GM18502 (cell line): ENCODE results near the gene ITIH5.

Experiments used
- ATAC-seq: cut with Tn5 transposase; IDR thresholded peaks from one replicate; pipeline ENCODE4 v1.9.1; 2021; ENCODE audit warnings: mild to moderate bottlenecking; ENCODE audit not compliant: unreplicated experiment, poor library complexity

The ITIH5 gene

DNA sequence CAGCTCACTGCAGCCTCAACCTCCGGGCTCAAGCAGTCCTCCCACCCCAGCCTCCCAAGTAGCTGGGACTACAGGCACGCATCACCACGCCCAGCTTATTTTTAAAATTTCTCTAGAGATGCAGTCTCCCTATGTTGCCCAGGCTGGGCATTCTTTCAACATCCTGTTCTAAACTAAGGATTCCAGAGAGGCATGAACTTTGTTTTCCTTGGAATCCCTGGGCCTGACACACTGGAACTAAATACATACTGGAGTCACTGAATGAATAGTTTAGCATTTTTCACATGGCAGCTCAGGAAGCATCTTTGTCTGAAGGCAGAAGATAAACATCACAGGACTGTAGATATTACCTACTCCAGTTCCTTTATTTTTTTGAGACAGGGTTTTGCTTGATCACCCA is 108.7 kb downstream of the ITIH5 start:
- no peak for ATAC-seq

DNA sequence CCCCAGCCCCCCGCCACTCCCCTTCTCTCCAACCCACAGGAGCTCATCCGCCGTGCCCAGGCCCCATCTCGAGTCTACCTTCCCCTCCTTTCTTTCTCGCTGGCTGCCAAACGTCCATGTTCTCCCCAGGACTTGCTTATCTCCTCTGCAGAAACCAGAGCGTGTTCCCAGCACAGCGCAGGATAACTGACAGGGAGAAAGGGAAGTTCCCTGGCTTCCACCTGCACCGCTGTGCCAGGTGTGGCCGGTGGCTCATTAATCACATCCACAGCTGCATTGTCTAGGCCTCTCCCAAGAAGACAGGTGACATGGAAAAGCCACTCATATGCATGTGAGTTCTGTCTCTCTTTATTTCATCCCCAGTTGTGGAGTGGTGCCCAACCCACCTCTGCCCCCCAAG is 113.2 kb downstream of the ITIH5 start:
- no peak for ATAC-seq

DNA sequence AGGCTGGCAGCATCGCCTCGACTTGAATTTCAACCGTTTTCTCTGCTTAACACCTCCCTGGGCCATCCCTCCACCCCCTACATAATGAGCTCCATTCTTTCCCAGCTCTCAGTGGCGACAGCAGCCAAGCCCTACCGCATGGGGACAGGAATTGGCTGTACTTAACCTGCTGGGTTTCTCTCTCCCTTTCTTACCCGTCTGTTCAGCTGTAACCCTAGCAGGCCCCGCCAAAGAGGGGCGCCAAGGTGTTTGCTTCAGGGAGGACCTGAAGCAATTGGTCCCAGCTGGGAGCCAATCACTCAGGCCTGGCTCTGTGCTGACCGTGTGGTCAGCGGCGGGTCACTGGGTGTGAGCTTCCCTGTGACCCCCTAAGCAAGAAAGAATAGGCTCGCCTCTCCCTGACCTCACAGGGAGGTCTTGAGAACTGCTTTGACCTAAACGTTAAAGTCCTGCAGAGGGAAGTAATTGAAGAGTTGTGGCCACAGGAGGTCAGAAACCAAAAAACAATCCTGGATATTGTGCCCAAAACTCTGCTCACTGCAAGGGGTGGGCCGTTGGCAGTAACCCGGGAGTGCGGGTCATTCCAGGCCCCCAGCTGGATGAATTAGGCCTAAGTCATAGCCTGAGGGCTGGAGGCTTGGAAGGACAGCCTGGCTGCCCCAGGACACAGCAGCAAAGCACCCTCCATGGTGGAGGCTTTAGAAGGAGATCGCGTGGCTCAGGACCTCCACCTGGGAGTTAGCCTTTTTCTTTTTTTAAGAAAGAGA is 114.6 kb downstream of the ITIH5 start:
- ATAC-seq = no peak

DNA sequence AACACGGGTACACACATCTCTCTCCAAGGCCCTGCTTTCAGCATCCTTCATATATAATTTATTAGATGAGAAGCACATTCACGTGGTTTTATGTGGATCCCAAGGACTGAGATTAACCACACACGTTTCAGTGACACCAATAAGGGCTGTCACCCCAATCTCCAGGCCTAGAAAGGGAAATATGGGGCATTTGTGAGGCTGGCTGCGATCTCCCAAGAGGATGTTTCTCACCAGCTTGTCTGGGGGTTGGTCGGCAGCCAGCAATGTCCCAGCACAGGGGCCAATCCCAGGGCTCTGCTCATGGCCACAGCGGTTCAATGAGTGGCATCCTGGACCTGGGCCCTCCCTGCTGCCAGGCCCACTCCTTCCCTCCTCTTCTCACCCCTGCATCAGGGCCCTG is 115.5 kb downstream of the ITIH5 start:
- ATAC-seq = no peak

DNA sequence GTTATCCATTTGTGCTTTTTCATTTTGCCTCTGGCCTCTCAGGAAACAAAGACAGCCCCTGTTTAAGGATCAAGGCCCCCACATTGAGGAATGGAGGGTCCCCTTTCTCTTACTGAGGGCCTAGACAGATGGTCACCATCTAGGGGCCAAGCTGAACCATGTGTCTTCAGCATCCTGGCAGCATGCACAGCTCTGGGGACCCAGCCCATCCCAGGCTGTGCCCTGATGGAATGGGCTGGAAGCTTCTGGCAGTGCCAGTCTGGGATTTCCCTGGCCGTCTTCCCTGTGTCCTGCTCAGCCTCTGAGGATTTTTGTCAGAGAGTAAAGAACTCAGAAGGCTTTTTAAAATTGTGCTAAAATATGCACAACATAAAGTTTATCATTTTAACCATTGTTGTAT is 116.8 kb downstream of the ITIH5 start:
- ATAC-seq = no peak

DNA sequence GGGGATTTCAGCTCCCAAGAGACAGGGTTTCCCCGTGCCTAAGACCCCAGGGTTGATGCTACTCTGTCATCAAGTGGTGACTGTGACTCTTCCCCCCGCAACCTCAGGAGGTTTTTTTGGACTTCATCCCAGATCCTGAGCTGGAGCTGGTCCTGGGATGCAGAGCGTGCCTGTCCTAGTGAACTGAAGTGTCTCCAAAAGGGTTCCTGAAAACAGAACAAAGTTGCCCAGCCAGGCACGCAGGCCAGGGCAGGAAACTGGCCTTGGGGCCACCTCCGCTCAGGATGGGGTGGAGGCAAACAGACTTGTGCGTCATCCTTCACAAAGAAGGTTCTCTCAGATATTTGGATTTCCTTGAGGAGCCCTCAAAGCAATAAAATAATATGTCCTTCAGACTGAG is 118.9 kb downstream of the ITIH5 start:
- ATAC-seq = no peak

DNA sequence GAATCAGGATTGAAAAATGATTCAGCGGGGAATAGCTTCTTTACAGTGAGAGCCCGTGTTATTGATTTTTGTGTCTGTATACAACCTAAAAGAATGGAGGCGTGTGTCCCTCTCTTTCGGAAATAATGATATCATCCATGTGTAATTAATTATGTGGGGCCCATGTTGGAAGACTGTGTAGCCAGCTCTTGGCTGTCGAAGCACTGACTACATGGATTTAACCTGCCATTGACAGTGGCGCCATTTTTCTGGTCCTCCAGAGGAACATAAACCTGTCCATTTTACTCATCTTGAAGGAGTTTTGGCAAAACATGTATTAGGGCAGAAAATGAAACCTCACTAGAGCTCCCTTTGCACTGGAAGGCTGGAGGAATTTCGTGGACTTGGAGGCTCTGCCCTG is 119.6 kb downstream of the ITIH5 start:
- no peak for ATAC-seq

DNA sequence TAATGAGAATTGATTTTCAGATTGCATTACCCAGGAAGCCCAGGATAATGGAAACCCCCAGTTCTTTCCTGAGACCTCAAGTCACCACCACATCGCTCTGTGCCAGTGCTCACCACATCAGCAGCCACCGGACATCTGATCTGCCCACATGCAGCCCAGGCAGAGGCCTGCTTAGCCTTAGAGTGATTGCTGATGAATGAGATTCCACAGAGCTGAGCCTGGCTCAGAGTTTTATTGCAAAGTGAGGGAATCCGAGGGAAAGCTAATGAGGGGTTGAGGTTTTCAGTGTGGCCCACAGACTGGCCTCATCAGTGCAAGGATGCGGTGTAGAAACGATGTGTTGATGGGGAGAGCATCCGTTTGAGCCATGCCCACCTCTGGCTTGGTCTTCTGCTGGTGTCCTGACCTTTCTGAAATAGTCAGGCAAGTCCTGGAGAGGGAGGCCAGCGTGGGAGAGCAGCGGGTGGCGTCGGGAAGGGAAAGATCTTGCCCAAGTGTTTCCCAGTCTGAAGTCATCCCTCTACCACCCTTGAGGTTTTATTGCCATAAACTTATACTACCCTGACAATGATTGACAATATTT is 120.3 kb downstream of the ITIH5 start:
- no peak for ATAC-seq

DNA sequence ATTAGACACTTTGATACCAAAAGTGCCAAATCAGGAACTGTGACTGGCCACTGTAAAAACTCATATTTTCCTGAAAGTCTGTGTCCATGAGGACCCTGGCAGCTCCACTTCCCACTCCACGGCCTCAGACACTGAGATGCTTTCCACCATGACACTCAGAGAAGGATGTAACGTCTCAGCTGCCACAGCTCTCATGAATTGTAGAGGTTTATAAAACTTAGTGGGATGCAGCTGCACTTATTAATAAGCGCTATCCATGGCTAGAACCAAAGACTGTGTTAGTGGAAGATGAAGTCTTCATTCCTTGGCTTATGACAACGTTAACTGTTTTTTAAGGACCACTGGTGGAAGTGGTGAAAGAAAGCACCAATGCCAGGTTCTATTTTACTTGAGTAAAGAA is 121.0 kb downstream of the ITIH5 start:
- no peak for ATAC-seq

DNA sequence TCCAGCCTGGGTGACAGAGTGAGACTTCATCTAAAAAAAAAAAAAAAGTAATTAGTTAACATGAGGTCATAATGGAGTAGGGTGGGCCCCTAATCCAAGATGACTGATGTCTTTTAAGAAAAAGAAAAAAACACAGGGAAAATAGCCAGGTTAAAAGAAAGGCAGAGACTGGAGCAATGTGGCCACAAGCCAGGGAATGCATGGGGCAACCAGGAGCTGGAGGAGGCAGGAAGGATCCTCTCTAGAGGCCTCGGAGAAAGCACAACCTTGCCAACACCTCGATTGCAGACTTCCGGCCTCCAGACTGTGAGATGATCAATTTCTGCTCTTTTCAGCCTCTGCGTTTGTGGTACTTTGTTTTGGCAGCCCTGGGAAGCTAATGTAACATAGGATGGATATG is 121.5 kb downstream of the ITIH5 start:
- no peak for ATAC-seq

DNA sequence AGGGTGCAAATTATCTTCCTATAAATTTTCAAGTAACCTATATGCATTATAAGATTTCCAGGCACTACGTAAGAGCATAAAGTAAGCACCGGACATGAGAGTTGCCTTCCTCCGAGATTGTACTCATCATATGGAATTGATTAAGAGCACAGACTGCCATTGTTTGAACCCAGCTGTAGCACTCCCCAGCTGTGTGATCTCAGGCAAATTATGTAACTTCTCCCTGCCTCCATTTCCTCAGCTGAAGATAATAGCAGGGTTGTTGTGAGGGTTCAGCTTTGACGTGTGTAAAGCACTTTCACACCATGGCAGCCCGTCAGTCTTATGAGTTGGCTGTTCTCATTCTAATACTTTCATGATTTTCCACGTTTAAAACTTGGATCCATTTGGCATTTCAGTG is 122.6 kb downstream of the ITIH5 start:
- ATAC-seq = no peak

DNA sequence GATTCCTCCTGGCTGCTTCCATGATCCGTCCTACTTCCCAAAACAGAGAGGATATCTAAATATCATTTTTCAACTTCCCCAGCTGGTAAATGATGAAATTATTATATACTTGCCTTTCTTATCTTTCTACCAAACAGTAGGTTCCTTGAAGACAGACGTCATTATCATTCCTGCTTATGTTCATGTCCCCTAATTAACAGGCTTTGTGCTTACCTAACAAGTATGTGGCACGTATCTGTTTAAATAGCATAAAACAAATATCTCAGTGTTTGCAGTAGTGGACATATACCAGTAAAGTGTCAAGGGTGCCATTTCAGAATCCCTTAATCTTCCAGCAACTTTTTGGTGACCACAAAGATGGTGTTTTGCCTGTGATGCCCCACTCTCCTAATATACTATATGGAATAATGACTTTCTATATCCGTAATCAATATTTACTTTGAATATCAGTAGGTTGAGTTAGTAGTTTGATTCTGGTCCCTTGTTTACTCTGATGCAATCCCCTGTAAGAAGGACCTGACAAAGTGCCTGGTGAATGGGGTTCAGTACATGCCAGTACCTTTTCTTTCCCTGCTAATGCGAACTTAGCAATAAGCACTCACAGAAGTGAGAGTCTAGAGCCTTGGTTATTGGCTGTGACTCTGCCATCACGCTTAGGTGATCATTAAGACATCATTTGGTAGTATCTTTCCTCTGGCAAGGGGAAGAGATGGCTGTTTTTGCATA is 124.4 kb downstream of the ITIH5 start:
- no peak for ATAC-seq

DNA sequence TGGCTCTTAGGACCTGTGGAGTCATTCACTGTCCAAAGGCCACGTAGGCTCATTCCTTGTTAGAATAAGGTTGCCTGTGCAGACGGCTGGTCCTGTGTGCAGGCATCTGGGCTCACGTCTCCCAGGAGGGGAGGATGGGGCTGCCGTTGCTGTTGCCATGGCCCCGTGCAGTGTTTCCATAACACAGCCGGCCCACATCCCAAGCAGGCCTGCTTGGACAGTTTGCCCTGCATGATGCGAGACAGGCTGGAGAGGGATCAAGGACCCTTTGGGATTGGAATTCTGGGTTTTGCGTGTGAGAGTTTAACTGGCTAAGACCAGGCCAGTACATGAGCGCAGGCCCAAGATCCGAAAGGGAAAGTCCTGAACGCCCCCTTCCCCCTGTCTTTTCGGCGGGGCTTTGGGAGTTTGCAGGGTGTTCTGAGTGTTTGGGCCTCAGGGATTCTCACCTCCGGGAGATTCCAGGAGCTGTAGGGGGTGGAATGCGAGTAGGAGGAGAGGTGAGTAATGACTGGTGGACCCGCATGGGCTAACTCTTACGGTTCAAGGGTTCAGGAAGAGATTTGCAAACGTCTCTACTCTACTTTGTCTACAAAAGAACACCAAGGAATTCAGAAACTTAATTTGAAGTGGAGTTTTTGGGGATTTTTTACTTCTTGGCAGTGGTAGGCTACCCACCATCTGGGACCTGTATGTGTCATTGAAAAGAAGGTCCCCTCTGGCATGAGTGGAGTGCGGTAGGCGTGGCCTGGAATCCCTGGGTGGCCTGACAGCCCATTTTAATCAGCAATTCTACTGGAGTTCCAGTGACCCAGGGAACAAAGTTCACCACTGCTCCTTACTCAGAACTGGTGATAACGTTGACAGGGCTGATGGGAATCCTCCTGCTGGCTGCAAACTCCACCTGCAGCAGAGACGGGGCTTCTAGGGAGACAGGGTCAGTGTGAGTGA is 125.4 kb downstream of the ITIH5 start:
- no peak for ATAC-seq

DNA sequence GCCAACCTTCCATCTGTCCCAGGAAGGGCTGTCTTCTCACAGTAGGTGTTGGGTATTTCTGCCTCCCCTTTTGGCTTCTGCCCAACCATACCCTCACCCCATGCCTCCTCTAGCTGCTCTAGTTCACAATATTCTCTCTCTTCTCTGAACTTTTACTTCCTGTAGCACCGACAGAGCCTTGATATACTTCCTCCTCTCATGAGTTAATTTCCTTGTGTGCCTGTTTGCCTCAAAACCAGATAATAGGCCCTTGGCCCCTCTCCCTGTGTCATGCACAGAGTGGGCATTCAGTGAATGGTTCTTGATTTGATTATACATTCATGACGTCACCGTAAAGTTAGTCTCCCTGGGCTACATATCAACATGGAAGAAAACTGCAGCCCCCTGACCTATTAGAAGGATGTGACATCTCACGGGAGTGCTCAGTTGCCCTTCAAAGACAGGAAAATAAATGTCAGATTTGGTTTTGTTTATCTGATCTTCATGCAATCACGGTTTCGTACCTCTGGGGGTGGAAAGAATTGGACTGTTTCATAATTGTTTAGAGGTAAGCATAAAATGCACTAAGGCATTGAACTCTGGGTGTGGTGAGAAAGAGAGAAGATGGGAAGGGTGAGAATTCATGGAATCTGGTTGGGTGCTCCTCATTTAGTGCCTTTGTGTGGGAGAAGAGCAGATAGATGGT is 127.7 kb downstream of the ITIH5 start:
- no peak for ATAC-seq

DNA sequence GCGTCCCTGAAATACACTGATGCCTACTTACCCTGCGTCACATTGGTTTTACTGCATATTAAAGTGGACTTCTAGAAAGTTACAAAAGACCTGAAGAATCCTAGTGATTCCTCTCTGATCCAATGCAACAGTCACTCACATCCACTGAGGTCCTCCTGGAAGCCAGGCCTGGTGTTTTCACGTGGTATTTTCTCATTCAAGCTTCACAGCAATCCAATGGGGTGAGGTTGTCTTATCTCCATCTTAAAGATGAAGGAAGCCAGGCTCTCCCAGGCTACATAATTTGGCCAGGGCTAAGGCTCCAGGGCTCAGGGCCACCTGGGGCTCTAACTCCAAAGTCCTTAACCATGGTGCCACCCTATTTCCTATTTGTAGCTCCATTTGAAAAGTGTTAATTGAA is 129.6 kb downstream of the ITIH5 start:
- no peak for ATAC-seq

DNA sequence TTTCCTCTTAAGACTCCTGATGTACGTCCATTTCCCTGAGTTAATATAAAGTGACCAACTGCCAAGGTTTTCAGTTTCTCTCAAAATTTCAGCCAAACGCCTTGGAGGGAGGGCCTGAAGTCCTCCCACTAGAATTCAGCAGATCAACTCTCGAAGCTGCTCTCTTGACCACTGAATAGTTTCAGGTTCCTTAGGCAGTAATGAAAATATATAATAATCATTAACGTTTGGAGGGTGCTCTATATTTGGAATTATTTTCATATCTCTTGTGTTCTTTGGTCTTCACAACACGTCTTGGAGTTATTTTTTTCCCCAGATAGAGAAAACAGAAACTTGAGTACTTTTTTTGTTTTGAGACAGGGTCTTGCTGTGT is 132.3 kb downstream of the ITIH5 start:
- no peak for ATAC-seq

DNA sequence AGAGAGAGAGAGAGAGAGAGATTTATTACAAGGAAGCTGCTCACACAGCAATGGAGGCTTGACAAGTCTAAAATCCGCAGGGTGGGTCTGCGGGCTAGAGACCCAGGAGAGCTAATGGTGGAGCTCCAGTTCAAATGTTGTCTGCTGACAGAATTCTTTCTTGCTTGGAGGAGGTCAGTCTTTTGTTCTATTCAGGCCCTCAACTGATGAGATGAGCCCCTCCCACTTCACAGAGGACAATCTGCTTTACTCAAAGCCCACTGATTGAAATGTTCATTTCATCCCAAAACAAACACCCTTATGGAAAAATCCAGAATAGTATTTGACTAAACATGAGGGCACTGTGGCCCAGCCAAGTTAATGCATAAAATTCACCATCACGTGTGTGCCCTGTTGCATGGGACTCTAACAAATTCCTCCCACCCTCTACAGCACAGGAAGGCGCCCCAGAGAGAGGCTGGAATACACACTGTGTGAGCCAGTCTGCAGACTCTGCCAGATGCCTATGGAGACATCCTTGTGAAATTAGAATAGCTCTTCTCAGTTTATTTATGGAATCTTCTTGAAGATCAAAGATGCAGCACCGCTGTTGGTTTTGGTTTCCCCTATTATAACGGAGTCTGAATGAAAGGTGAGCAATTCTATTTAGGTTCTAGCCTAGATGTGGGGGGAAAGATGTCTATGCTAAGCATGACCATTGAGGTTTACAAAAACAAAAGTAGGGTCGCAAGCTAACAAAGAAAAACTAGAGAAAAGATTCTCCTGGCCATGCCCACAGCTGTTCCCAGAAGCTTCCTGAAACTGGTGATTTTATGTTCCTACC is 132.9 kb downstream of the ITIH5 start:
- ATAC-seq = no peak

DNA sequence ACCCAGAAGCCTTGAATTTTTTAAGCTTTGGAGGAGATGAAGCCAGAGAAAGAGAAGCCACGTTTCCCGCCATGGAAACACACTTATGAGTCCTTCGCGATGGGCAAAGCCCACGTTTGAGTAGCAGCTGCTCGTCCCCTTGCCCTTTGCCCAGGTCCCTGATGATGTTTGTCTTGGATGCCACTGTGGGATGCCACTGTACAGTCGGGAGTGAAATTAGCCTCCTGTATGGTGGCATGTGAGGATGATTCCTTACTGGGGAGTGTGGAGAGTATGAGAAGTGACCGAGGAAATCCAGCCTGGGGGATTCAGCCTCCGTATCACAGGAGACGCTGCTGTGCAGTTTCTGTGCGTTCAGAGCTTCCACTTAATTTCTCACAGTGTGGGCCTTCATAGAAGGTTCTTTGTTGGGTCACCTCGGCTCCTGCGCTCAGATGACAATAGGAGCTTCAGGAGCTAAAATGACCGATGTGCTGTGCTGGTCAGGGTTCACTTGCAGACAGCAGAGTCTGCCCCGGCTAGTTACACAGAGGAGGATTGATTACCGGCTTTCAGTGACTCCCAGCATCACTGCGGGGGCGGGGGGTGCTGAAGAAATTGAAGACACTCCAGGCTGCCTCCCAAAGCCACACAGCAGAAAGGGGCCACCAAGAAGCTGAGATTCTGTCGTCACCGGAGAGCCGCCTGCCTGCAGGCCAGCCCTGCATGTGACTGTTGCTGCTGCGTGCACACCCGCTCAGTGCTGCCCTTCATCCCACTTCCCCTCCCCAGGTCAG is 133.9 kb downstream of the ITIH5 start:
- ATAC-seq = no peak

DNA sequence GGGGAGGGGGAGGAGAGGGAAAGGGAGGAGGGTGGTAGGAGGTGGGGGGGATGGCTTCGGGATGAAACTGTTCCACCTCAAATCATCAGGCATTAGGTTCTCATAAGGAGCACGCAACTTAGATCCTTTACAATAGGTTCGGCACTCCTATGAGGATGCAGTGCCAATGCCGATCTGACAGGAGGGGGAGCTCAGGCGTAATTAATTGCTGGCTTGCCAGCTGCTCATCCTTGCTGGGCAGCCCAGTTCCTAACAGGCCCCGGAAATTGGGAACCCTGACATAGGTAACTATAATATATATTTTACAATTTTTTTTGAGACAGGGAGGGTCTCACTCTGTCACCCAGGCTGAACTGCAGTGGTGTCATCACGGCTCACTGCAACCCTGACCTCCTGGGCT is 137.1 kb downstream of the ITIH5 start:
- ATAC-seq = no peak
